ENCODE measurements around the gene ITGA6. TPM values are rescaled to one million over a fixed set of nuclear protein-coding genes. Genes with fewer than 3 reads are reported as not detected.

The ITGA6 gene
- total RNA-seq, 4 donors from 2014 or later = 201 to 357 (median 225) TPM

DNA sequence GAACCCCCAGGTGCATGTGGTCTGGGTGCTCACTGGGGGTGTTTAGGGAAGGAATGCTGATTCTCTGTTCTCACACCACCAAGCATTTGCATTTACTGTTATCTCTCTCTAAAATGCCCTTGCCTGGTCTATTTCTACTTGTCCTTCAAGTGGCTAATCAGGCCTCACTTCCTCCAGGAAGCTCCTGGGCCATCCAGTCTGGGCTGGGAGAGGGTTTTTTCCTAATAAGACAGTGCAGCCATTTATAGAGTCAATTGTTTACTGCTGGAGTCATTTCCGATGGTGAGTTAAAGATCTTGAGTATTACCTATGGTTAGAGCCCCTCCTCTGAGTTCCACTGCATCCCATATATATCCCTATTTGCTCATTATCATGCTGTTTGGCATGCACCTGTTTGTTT, 25.2 kb upstream of the ITGA6 start:
- no peaks in the 10 kb centered on the region for H3K4me1 ChIP-seq
- no peaks in the 10 kb centered on the region for H3K27me3 ChIP-seq
- no peaks in the 10 kb centered on the region for H3K36me3 ChIP-seq
- H3K4me3 ChIP-seq = no peak overlapping the region
- no peaks in the 10 kb centered on the region for H3K9me3 ChIP-seq
- no peak for TF ChIP-seq POLR2A (IDR thresholded peaks at IDR 0.05)
- TF ChIP-seq, protein P1, sequence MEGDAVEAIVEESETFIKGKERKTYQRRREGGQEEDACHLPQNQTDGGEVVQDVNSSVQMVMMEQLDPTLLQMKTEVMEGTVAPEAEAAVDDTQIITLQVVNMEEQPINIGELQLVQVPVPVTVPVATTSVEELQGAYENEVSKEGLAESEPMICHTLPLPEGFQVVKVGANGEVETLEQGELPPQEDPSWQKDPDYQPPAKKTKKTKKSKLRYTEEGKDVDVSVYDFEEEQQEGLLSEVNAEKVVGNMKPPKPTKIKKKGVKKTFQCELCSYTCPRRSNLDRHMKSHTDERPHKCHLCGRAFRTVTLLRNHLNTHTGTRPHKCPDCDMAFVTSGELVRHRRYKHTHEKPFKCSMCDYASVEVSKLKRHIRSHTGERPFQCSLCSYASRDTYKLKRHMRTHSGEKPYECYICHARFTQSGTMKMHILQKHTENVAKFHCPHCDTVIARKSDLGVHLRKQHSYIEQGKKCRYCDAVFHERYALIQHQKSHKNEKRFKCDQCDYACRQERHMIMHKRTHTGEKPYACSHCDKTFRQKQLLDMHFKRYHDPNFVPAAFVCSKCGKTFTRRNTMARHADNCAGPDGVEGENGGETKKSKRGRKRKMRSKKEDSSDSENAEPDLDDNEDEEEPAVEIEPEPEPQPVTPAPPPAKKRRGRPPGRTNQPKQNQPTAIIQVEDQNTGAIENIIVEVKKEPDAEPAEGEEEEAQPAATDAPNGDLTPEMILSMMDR (IDR thresholded peaks at IDR 0.05) = no peak
- DNase-seq = no peak
- no peak overlapping the region for H3K27ac ChIP-seq

DNA sequence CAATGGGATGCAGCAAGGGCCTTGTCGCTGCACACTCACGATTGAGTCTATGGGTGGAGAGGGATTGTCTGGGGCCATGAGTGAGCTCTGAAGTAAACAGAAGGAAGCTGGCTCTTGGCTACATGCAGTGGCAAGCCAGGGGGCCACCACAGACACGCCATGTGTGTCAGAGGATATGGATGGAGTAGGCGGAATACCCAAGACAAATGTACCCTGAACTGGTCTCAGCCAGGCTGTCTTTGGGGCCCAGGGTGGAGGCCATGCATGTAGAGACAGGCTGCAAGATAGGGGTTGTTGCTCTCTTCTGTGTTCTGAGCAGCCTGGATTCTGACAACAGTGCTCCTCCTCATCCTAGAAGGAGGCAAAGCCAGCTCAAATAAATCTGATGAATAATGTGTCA, 24.0 kb upstream of the ITGA6 start:
- Histone ChIP-seq H3K27me3 (no peaks in the 10 kb centered on the region), H3K4me3 (no peak overlapping the region), H3K36me3 (no peaks in the 10 kb centered on the region), H3K4me1 (no peaks in the 10 kb centered on the region), H3K9me3 (no peaks in the 10 kb centered on the region), H3K27ac (peak overlapping the region in 1 of 4 donors; percentile 9)
- TF ChIP-seq POLR2A (IDR thresholded peaks at IDR 0.05) = no peak
- TF ChIP-seq, protein P1 (IDR thresholded peaks at IDR 0.05) = no peak
- DNase-seq = no peak

DNA sequence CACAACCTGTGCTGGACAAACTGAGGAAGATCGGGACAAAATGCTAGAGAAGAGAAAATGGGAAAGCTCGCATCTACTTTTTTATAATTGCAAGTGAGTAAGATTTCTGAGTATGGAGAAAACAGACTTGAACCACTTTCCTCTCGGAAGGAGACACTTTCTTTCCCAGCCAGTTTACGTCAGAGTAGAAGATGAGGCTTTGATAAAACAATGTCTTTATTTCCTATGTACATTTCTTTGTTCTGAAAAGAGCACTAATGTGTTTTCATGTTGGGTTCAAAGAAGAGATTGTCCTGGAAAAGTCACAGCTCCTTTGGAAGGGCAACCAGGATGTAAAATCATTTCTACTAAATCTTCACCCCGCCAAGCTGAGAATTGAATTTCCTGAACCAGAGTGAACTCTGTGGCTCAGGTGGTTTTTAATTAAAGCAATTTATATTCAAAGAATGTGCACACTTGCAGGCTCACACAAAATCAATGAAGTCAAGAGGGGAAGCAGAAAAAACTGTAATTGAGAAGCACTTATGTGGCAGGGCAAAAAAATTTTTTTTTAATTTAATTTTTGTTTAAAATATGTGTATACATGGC, 23.4 kb upstream of the ITGA6 start:
- no peak for TF ChIP-seq POLR2A (IDR thresholded peaks at IDR 0.05)
- TF ChIP-seq, protein P1 (IDR thresholded peaks at IDR 0.05) = no peak
- Histone ChIP-seq H3K9me3 (no peaks in the 10 kb centered on the region), H3K27me3 (no peaks in the 10 kb centered on the region), H3K4me3 (no peak overlapping the region), H3K36me3 (no peaks in the 10 kb centered on the region), H3K27ac (peak overlapping the region in 1 of 4 donors; percentile 9), H3K4me1 (no peaks in the 10 kb centered on the region)
- DNase-seq = no peak

DNA sequence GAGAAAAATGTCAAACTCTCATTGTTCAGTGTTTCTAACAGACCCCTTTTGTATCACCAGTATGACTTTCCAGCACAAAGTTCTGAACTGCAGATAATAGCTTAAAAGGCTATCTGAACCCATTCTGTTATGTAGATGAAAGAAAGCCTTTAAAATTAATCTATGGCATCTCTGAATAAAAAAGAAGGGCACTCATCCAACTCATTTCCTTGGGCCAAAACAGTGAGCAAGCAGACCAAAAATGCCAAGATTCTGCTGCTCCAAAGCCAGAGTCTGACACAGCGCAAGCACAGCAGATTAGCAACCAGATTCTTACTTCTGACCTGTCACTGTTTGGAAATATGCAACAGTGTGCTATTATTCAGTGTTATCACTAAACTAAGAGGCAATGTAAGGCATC, 22.6 kb upstream of the ITGA6 start:
- Histone ChIP-seq H3K27ac (no peak overlapping the region), H3K27me3 (no peaks in the 10 kb centered on the region), H3K4me3 (no peak overlapping the region), H3K4me1 (no peaks in the 10 kb centered on the region), H3K9me3 (no peaks in the 10 kb centered on the region), H3K36me3 (no peaks in the 10 kb centered on the region)
- no peak for DNase-seq
- TF ChIP-seq, protein P1 (IDR thresholded peaks at IDR 0.05) = no peak
- no peak for TF ChIP-seq POLR2A (IDR thresholded peaks at IDR 0.05)

DNA sequence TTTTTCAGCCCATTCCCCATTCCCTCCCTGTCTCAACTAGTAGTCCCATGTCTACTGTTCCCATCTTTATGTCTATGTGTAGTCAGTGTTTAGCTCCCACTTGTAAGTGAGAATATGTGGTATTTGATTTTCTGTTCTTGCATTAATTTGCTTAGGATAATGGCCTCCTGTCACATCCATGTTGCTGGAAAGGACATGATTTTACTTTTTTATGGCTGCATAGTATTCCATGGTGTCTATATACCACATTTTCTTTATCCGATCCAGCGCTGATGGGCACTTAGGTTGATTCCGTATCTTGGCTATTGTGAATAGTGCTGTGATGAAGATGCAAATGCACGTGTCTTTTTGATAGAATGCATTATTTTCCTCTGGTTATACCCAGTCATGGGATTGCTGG, 21.7 kb upstream of the ITGA6 start:
- Histone ChIP-seq H3K27ac (no peak overlapping the region), H3K36me3 (no peaks in the 10 kb centered on the region), H3K27me3 (no peaks in the 10 kb centered on the region), H3K4me1 (no peaks in the 10 kb centered on the region), H3K4me3 (no peak overlapping the region), H3K9me3 (no peaks in the 10 kb centered on the region)
- TF ChIP-seq, protein P1 (IDR thresholded peaks at IDR 0.05) = no peak
- TF ChIP-seq POLR2A (IDR thresholded peaks at IDR 0.05) = no peak
- no peak for DNase-seq

Measured in Peyer's patch (tissue), 4 donors.